ENCODE results near the gene NSMCE1. TPM values are rescaled to one million over a fixed set of nuclear protein-coding genes. Genes with fewer than 3 reads are reported as not detected.

NSMCE1 gene
- total RNA-seq, 3 donors from 2014 or later, result 39.3 to 50.1 (median 48.9) TPM

- Histone ChIP-seq H3K36me3 (ENCODE audit: low read depth) (no peaks in the 10 kb centered on the region), H3K4me1 (ENCODE audit: low read depth) (peaks cover 31% of the 10 kb centered on the region), H3K4me3 (no peak overlapping the region), H3K9me3 (no peaks in the 10 kb centered on the region)
- ATAC-seq (no peak), DNase-seq (peak in 2 of 3 donors; percentile 35 to 54)
- intact Hi-C loops (cut with DNase I, micrococcal nuclease), result no loop called here
- TF ChIP-seq CTCF (IDR thresholded peaks at IDR 0.05), result no peak
These were observed 44.3 kb downstream of the NSMCE1 start for GRCh38 chr16:27224271-27224737.

- intact Hi-C loops (cut with DNase I, micrococcal nuclease), result no loop called here
- H3K4me3 ChIP-seq, result no peak overlapping the region
- no peak for ATAC-seq
- H3K36me3 ChIP-seq (ENCODE audit: low read depth), result no peaks in the 10 kb centered on the region
- DNase-seq, result peak in 2 of 3 donors; percentile 17 to 29
- H3K9me3 ChIP-seq, result no peaks in the 10 kb centered on the region
- peaks cover 25% of the 10 kb centered on the region for H3K4me1 ChIP-seq (ENCODE audit: low read depth)
- TF ChIP-seq CTCF (IDR thresholded peaks at IDR 0.05), result no peak
These were observed 44.9 kb downstream of the NSMCE1 start for GRCh38 chr16:27223701-27224100.

- intact Hi-C loops (cut with DNase I, micrococcal nuclease), result no loop called here
- H3K36me3 ChIP-seq (ENCODE audit: low read depth), result no peaks in the 10 kb centered on the region
- no peaks in the 10 kb centered on the region for H3K9me3 ChIP-seq
- no peak for ATAC-seq
- TF ChIP-seq CTCF (IDR thresholded peaks at IDR 0.05), result no peak
- peak in 2 of 3 donors; percentile 26 to 49 for DNase-seq
- H3K4me1 ChIP-seq (ENCODE audit: low read depth), result peaks cover 25% of the 10 kb centered on the region
- no peak overlapping the region for H3K4me3 ChIP-seq
These were observed 45.4 kb downstream of the NSMCE1 start for GRCh38 chr16:27223226-27223610.

- H3K4me1 ChIP-seq (ENCODE audit: low read depth), result peaks cover 25% of the 10 kb centered on the region
- H3K36me3 ChIP-seq (ENCODE audit: low read depth), result no peaks in the 10 kb centered on the region
- ATAC-seq (no peak), DNase-seq (peak in 2 of 3 donors; percentile 44 to 50)
- TF ChIP-seq CTCF (IDR thresholded peaks at IDR 0.05), result no peak
- H3K4me3 ChIP-seq, result no peak overlapping the region
- no peaks in the 10 kb centered on the region for H3K9me3 ChIP-seq
- intact Hi-C loops (cut with DNase I, micrococcal nuclease), result no loop called here
These were observed 46.0 kb downstream of the NSMCE1 start for GRCh38 chr16:27222249-27223225.

- Histone ChIP-seq H3K4me1 (ENCODE audit: low read depth) (peaks cover 18% of the 10 kb centered on the region), H3K36me3 (ENCODE audit: low read depth) (no peaks in the 10 kb centered on the region), H3K4me3 (no peak overlapping the region), H3K9me3 (no peaks in the 10 kb centered on the region)
- TF ChIP-seq CTCF (IDR thresholded peaks at IDR 0.05), result no peak
- ATAC-seq (no peak), DNase-seq (peak in 1 of 3 donors; percentile 27)
- intact Hi-C loops (cut with DNase I, micrococcal nuclease), result no loop called here
These were observed 46.9 kb downstream of the NSMCE1 start for GRCh38 chr16:27221576-27222248.
